IMR-90 (cell line): ENCODE results near the gene STK40. TPM values are rescaled to one million over a fixed set of nuclear protein-coding genes. Genes with fewer than 3 reads are reported as not detected.

Experiments
- ATAC-seq: fragments of 200-7000 bp; cut with Tn5 transposase; 2 replicates; pipeline ENCODE4 v1.9.1; 2020; ENCODE audit warnings: low read depth, mild to moderate bottlenecking, moderate library complexity
- BruUV-seq: library from RNA; stranded (reverse); fragments of 400-500 nt; replicated peaks from 2 replicates; lab custom pipeline; 2021; lab: Mats Ljungman, UMichigan
- CTCF ChIA-PET: fragments of 300-600 bp; formaldehyde crosslinking; extraction: SDS; loops from one replicate; lab custom pipeline; 2021; ENCODE audit warnings: antibody characterized with exemption; lab: Yijun Ruan, JAX
- POLR2A ChIA-PET: fragments of 300-600 bp; sonication (Branson Sonifier 250); formaldehyde crosslinking; loops from one replicate; lab custom pipeline; 2022; ENCODE audit warnings: antibody characterized with exemption; ENCODE audit not compliant: unreplicated experiment; lab: Charles Lee
- DNase-seq: peaks from one replicate; pipeline ENCODE4 v3.0.0; 2013
- H2AFZ ChIP-seq: replicated peaks from 2 replicates; pipeline ENCODE3; 2013; ENCODE audit warnings: low read length, mild to moderate bottlenecking; ENCODE audit not compliant: poor library complexity
- H2AK5ac ChIP-seq: 2 replicates; pipeline ENCODE4 v1.6.1; 2013; ENCODE audit warnings: low read depth, low read length, inconsistent platforms
- H2AK9ac ChIP-seq: replicated peaks from 2 replicates; pipeline ENCODE3; 2013; ENCODE audit warnings: mild to moderate bottlenecking, low read depth, low read length, moderate library complexity; ENCODE audit not compliant: poor library complexity
- H2BK120ac ChIP-seq: 2 replicates; pipeline ENCODE4 v1.6.1; 2013; ENCODE audit warnings: low read depth, low read length, inconsistent platforms
- H2BK15ac ChIP-seq: 3 replicates; pipeline ENCODE4 v1.6.1; 2013; ENCODE audit warnings: low read depth, low read length, inconsistent platforms
- H2BK20ac ChIP-seq: 2 replicates; pipeline ENCODE4 v1.6.1; 2013; ENCODE audit warnings: low read depth, mild to moderate bottlenecking, inconsistent platforms, low read length, moderate library complexity
- H2BK5ac ChIP-seq: 2 replicates; pipeline ENCODE4 v1.6.1; 2013; ENCODE audit warnings: mild to moderate bottlenecking, low read depth, low read length, inconsistent platforms; ENCODE audit not compliant: poor library complexity, severe bottlenecking
- H3K14ac ChIP-seq: replicated peaks from 2 replicates; pipeline ENCODE4 v1.6.1; 2013; ENCODE audit warnings: low read depth, low read length, inconsistent platforms
- H3K18ac ChIP-seq: 2 replicates; pipeline ENCODE4 v1.6.1; 2013; ENCODE audit warnings: low read depth, low read length, control low read depth
- H3K23ac ChIP-seq: 2 replicates; pipeline ENCODE4 v1.6.1; 2013; ENCODE audit warnings: low read depth, low read length, inconsistent platforms
- H3K27ac ChIP-seq: 2 replicates; pipeline ENCODE4 v1.5.1; 2013; ENCODE audit warnings: mild to moderate bottlenecking, control low read depth, low read length; ENCODE audit not compliant: insufficient read depth
- H3K27me3 ChIP-seq: 2 replicates; pipeline ENCODE4 v1.6.1; 2013; ENCODE audit warnings: low read length; ENCODE audit not compliant: control insufficient read depth, insufficient read depth
- H3K36me3 ChIP-seq: 2 replicates; pipeline ENCODE4 v1.6.1; 2013; ENCODE audit warnings: low read length, mixed read lengths; ENCODE audit not compliant: control insufficient read depth, insufficient read depth
- H3K4ac ChIP-seq: 2 replicates; pipeline ENCODE4 v1.6.1; 2013; ENCODE audit warnings: low read depth, low read length, inconsistent platforms
- H3K4me1 ChIP-seq: 2 replicates; pipeline ENCODE4 v1.6.1; 2013; ENCODE audit warnings: low read length, mixed read lengths; ENCODE audit not compliant: control insufficient read depth, insufficient read depth
- H3K4me2 ChIP-seq: 2 replicates; pipeline ENCODE4 v1.6.1; 2013; ENCODE audit warnings: low read depth, mild to moderate bottlenecking, control low read depth, low read length, moderate library complexity
- H3K4me3 ChIP-seq: 2 replicates; pipeline ENCODE4 v1.5.1; 2013; ENCODE audit warnings: low read depth, mild to moderate bottlenecking, control low read depth, low read length, moderate library complexity; ENCODE audit not compliant: insufficient read depth
- H3K56ac ChIP-seq: 2 replicates; pipeline ENCODE4 v1.6.1; 2013; ENCODE audit warnings: low read length, inconsistent platforms; ENCODE audit not compliant: insufficient read depth; ENCODE audit errors: extremely low read depth
- H3K79me1 ChIP-seq, 2 experiments: 2 replicates each; pipeline ENCODE4 v1.6.1; 2013; ENCODE audit warnings: low read length in 2 of 2, inconsistent platforms in 1 of 2, low read depth in 1 of 2
- H3K9ac ChIP-seq: 2 replicates; pipeline ENCODE4 v1.6.1; 2013; ENCODE audit warnings: low read depth, low read length, control low read depth
- H3K9me1 ChIP-seq: 2 replicates; pipeline ENCODE4 v1.6.1; 2013; ENCODE audit warnings: low read length, inconsistent platforms; ENCODE audit not compliant: insufficient read depth
- H3K9me3 ChIP-seq: 2 replicates; pipeline ENCODE4 v1.6.1; 2013; ENCODE audit warnings: low read length; ENCODE audit not compliant: control insufficient read depth, insufficient read depth
- H4K20me1 ChIP-seq: 2 replicates; pipeline ENCODE4 v1.6.1; 2013; ENCODE audit warnings: low read length, inconsistent platforms; ENCODE audit not compliant: insufficient read depth
- H4K5ac ChIP-seq: 2 replicates; pipeline ENCODE4 v1.6.1; 2013; ENCODE audit warnings: mild to moderate bottlenecking, low read depth, low read length, control low read depth
- H4K8ac ChIP-seq, 2 experiments: 2 replicates each; pipeline ENCODE4 v1.6.1; 2013; ENCODE audit warnings: low read depth in 2 of 2, low read length in 2 of 2, control low read depth in 1 of 2, inconsistent platforms in 1 of 2
- H4K91ac ChIP-seq: 2 replicates; pipeline ENCODE4 v1.6.1; 2013; ENCODE audit warnings: low read depth, low read length, inconsistent platforms; ENCODE audit not compliant: insufficient read depth
- BHLHE40 ChIP-seq: fragments of 150-350 bp; IDR thresholded peaks from 2 replicates; pipeline ENCODE4 v1.6.1; 2016; ENCODE audit warnings: mild to moderate bottlenecking, low read depth, low read length
- CEBPB ChIP-seq: IDR thresholded peaks from 2 replicates; pipeline ENCODE4 v1.6.1; 2012; ENCODE audit warnings: low read depth, low read length, improper control_type of control experiment
- CHD1 ChIP-seq: IDR thresholded peaks from 2 replicates; pipeline ENCODE4 v1.6.1; 2012; ENCODE audit warnings: low read depth, low read length, improper control_type of control experiment
- FOS ChIP-seq: fragments of 150-350 bp; IDR thresholded peaks from 2 replicates; pipeline ENCODE4 v1.6.1; 2016; ENCODE audit warnings: low read depth, low read length
- MAFK ChIP-seq: IDR thresholded peaks from 2 replicates; pipeline ENCODE4 v1.6.1; 2012; ENCODE audit warnings: low read depth, low read length, improper control_type of control experiment
- MAZ ChIP-seq: IDR thresholded peaks from 2 replicates; pipeline ENCODE4 v1.6.1; 2012; ENCODE audit warnings: low read depth, mild to moderate bottlenecking, low read length, improper control_type of control experiment, moderate library complexity, borderline replicate concordance
- MXI1 ChIP-seq: IDR thresholded peaks from 2 replicates; pipeline ENCODE4 v1.6.1; 2012; ENCODE audit warnings: low read depth, mild to moderate bottlenecking, low read length, moderate library complexity, borderline replicate concordance
- NFE2L2 ChIP-seq: fragments of 150-350 bp; IDR thresholded peaks from 2 replicates; pipeline ENCODE4 v1.6.1; 2016; ENCODE audit warnings: low read depth, mild to moderate bottlenecking, low read length
- RAD21 ChIP-seq: IDR thresholded peaks from 2 replicates; pipeline ENCODE4 v1.6.1; 2012; ENCODE audit warnings: low read length, improper control_type of control experiment
- RFX5 ChIP-seq: IDR thresholded peaks from 2 replicates; pipeline ENCODE4 v1.8.0; 2012; ENCODE audit warnings: low read depth, mild to moderate bottlenecking, low read length, moderate library complexity
- SMC3 ChIP-seq: fragments of 150-350 bp; IDR thresholded peaks from 2 replicates; pipeline ENCODE4 v1.6.1; 2016; ENCODE audit warnings: low read depth, mild to moderate bottlenecking, antibody characterized with exemption, low read length, moderate library complexity
- WGBS, 2 experiments: methylation state at CpG; one replicate each; pipeline versions ENCODE4 v1.1.5 to v1.1.7; 2013; ENCODE audit warnings: missing lambda C conversion rate in 2 of 2; ENCODE audit not compliant: insufficient read length in 1 of 2; ENCODE audit errors: extremely low coverage in 2 of 2; 5-methylcytosine and 5-hydroxymethylcytosine counted together
- dilution Hi-C: fragments of 300-500 bp; cut with HindIII; formaldehyde crosslinking; loops from one replicate; pipeline ENCODE4 v1.14.3; 2018; ENCODE audit warnings: low sequenced_read_pairs; ENCODE audit not compliant: unreplicated experiment
- in situ Hi-C: fragments of 300-500 bp; cut with MboI; formaldehyde crosslinking; loops from 3 replicates; pipeline ENCODE4 v1.14.3; 2019; ENCODE audit warnings: low sequenced_read_pairs, inconsistent platforms, mixed read lengths
- intact Hi-C: fragments of 100-400 bp; cut with micrococcal nuclease; formaldehyde crosslinking; loops from 2 replicates; pipeline ENCODE4 v1.10.0; 2022
- polyA plus RNA-seq, 3 experiments: library from polyadenylated mRNA; depleted of rRNA; stranded (reverse); fragments of >200 nt; gene quantifications; 2 replicates each; pipeline ENCODE4 v1.2.3, GENCODE V29; 2012; ENCODE audit warnings: low replicate concordance in 1 of 3
- total RNA-seq: library from RNA; depleted of rRNA; stranded (reverse); fragments of >200 nt; gene quantifications from 2 replicates; pipeline ENCODE4 v1.2.3, GENCODE V29; 2012
- TF ChIP-seq, protein P1 (sequence below): fragments of 150-350 bp; IDR thresholded peaks from 2 replicates; pipeline ENCODE4 v1.6.1; 2016; ENCODE audit warnings: low read depth, mild to moderate bottlenecking, low read length, moderate library complexity, borderline replicate concordance
- TF ChIP-seq, protein P2 (sequence below): conservative IDR thresholded peaks from 2 replicates; pipeline ENCODE4 v1.5.1; 2012; ENCODE audit warnings: mild to moderate bottlenecking, low read depth, low read length, improper control_type of control experiment

The STK40 gene
- total and polyA plus RNA-seq, 2 of the 4 experiments (the other 2 are of a cell fraction): 16.0 to 29.9 TPM

DNA sequence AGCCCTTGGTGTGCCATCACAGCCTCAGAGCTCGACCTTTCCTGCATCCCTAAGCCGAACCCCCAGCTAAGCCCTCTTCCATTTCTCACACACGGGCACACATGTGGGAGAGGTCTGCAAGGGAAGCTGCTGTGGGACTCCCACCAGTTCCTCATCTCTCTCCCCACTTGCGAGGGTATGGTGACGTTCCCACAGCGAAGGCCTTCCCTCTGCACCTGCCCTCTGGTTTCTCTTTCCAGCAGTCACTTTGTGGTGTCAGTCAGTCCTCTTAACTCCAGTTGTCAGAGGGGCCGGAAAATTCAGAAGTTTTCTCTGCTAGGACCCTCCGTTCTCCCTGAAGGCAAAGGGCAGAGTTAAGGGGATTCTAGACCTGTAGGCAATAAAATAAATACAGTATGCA lies 5.5 kb upstream of the STK40 start:
- Histone ChIP-seq H3K9ac (no peak overlapping the region), H3K27ac (no peak overlapping the region), H2AFZ (no peak overlapping the region), H3K18ac (no peak overlapping the region), H4K8ac (no peak overlapping the region), H2BK120ac (no peak overlapping the region), H2AK5ac (no peak overlapping the region), H4K20me1 (peaks cover 5% of the 10 kb centered on the region; the same call in 1 of the 2 replicates), H3K4me1 (peaks cover 16% of the 10 kb centered on the region), H3K9me3 (no peaks in the 10 kb centered on the region), H3K27me3 (no peaks in the 10 kb centered on the region), H3K79me1 (peaks cover 11 to 56% of the 10 kb centered on the region in 2 experiments), H2BK15ac (no peak overlapping the region), H3K14ac (no peak overlapping the region), H2AK9ac (no peak overlapping the region), H3K4ac (no peak overlapping the region), H4K91ac (no peak overlapping the region), H3K9me1 (peaks cover 24% of the 10 kb centered on the region), H3K4me3 (no peak overlapping the region), H3K36me3 (peaks cover 23% of the 10 kb centered on the region), H3K4me2 (no peak overlapping the region), H3K23ac (no peak overlapping the region), H2BK5ac (no peak overlapping the region), H3K56ac (no peak overlapping the region), H4K5ac (no peak overlapping the region), H2BK20ac (no peak overlapping the region)
- in situ Hi-C loops (no loop called here), dilution Hi-C loops (no loop called here), intact Hi-C loops (no loop called here)
- ATAC-seq (no peak), DNase-seq (no peak)
- ChIA-PET POLR2A (interaction anchor here (0.6 kb wide), 1 partner anchor 241 kb away, joined by 9 read pairs; no protein-coding TSS in a partner anchor), CTCF (no interaction called here)
- BruUV-seq: no TSS peak
- no peak for TF ChIP-seq CEBPB
- TF ChIP-seq RFX5: no peak
- TF ChIP-seq NFE2L2: no peak
- TF ChIP-seq MXI1: no peak
- no peak for TF ChIP-seq FOS
- TF ChIP-seq, protein P1, sequence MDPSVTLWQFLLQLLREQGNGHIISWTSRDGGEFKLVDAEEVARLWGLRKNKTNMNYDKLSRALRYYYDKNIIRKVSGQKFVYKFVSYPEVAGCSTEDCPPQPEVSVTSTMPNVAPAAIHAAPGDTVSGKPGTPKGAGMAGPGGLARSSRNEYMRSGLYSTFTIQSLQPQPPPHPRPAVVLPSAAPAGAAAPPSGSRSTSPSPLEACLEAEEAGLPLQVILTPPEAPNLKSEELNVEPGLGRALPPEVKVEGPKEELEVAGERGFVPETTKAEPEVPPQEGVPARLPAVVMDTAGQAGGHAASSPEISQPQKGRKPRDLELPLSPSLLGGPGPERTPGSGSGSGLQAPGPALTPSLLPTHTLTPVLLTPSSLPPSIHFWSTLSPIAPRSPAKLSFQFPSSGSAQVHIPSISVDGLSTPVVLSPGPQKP: no peak
- TF ChIP-seq MAZ: no peak
- TF ChIP-seq, protein P2, sequence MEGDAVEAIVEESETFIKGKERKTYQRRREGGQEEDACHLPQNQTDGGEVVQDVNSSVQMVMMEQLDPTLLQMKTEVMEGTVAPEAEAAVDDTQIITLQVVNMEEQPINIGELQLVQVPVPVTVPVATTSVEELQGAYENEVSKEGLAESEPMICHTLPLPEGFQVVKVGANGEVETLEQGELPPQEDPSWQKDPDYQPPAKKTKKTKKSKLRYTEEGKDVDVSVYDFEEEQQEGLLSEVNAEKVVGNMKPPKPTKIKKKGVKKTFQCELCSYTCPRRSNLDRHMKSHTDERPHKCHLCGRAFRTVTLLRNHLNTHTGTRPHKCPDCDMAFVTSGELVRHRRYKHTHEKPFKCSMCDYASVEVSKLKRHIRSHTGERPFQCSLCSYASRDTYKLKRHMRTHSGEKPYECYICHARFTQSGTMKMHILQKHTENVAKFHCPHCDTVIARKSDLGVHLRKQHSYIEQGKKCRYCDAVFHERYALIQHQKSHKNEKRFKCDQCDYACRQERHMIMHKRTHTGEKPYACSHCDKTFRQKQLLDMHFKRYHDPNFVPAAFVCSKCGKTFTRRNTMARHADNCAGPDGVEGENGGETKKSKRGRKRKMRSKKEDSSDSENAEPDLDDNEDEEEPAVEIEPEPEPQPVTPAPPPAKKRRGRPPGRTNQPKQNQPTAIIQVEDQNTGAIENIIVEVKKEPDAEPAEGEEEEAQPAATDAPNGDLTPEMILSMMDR: no peak
- no peak for TF ChIP-seq CHD1
- no peak for TF ChIP-seq BHLHE40
- TF ChIP-seq SMC3: no peak
- no peak for TF ChIP-seq MAFK
- TF ChIP-seq RAD21: no peak
- no CpG with 5 or more reads among the region's 8 CpGs for WGBS, 2 experiments
